ENCODE measurements around the gene RHEB.

DNA sequence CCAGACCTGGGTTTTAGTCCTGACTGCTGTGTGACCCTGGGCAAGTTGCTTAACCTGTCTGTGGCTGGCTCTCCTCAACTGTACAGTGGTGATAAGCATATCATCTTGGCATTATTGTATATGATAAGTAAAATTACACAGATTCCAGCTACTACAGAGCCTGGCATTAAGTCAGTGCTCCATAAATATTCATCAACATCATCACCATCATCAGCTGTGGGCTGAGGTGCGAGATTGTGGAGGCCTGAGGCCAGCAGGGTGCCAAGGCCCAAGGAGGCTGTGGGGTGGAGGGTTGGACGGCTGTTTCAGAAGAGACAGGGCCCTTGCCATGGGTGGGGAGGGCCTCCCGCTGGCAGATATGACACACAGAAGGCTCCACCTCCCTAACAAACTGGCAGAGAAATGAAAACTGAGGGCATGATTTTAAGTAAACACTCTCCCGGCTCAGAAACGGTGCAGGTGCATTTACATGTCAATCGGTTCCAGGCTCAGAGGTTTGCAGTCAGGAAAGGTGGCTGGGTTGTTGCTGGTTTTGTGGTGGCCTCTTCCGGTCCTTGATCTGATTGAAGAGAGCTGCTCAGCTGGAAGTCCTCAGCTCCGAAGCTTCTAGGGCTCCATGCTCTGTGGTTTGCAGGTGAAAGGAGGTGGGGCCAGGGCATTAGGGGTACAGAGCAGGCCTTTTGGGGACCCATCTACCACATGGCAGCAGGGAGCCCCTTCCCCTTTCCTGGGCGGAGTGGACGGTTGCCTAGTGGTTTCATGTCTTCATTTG lies 89.9 kb downstream of the RHEB start:
- TF ChIP-seq, protein P1, sequence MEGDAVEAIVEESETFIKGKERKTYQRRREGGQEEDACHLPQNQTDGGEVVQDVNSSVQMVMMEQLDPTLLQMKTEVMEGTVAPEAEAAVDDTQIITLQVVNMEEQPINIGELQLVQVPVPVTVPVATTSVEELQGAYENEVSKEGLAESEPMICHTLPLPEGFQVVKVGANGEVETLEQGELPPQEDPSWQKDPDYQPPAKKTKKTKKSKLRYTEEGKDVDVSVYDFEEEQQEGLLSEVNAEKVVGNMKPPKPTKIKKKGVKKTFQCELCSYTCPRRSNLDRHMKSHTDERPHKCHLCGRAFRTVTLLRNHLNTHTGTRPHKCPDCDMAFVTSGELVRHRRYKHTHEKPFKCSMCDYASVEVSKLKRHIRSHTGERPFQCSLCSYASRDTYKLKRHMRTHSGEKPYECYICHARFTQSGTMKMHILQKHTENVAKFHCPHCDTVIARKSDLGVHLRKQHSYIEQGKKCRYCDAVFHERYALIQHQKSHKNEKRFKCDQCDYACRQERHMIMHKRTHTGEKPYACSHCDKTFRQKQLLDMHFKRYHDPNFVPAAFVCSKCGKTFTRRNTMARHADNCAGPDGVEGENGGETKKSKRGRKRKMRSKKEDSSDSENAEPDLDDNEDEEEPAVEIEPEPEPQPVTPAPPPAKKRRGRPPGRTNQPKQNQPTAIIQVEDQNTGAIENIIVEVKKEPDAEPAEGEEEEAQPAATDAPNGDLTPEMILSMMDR (IDR thresholded peaks at IDR 0.05; ENCODE audit: poor library complexity, severe bottlenecking) = no peak
- TF ChIP-seq EP300 (conservative IDR thresholded peaks at IDR 0.05; ENCODE audit: poor library complexity, severe bottlenecking) (no peak), POLR2AphosphoS5 (IDR thresholded peaks at IDR 0.05) (no peak), TAF1 (IDR thresholded peaks at IDR 0.05; ENCODE audit: low read depth) (no peak), MXI1 (conservative IDR thresholded peaks at IDR 0.05; ENCODE audit: poor library complexity, severe bottlenecking) (no peak), RAD21 (conservative IDR thresholded peaks at IDR 0.05) (no peak), SMC3 (conservative IDR thresholded peaks at IDR 0.05; ENCODE audit: poor library complexity) (no peak), EZH2 (IDR thresholded peaks at IDR 0.05; ENCODE audit: borderline replicate concordance, insufficient read depth, low read length, poor library complexity, severe bottlenecking) (no peak)
- TF ChIP-seq, protein P2, sequence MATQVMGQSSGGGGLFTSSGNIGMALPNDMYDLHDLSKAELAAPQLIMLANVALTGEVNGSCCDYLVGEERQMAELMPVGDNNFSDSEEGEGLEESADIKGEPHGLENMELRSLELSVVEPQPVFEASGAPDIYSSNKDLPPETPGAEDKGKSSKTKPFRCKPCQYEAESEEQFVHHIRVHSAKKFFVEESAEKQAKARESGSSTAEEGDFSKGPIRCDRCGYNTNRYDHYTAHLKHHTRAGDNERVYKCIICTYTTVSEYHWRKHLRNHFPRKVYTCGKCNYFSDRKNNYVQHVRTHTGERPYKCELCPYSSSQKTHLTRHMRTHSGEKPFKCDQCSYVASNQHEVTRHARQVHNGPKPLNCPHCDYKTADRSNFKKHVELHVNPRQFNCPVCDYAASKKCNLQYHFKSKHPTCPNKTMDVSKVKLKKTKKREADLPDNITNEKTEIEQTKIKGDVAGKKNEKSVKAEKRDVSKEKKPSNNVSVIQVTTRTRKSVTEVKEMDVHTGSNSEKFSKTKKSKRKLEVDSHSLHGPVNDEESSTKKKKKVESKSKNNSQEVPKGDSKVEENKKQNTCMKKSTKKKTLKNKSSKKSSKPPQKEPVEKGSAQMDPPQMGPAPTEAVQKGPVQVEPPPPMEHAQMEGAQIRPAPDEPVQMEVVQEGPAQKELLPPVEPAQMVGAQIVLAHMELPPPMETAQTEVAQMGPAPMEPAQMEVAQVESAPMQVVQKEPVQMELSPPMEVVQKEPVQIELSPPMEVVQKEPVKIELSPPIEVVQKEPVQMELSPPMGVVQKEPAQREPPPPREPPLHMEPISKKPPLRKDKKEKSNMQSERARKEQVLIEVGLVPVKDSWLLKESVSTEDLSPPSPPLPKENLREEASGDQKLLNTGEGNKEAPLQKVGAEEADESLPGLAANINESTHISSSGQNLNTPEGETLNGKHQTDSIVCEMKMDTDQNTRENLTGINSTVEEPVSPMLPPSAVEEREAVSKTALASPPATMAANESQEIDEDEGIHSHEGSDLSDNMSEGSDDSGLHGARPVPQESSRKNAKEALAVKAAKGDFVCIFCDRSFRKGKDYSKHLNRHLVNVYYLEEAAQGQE (IDR thresholded peaks at IDR 0.05; ENCODE audit: borderline replicate concordance) = no peak

Data from neural cell (in vitro differentiated cells).